HG03469 (cell line): ENCODE data around the gene IRF9.

ENCODE experiments used
- ATAC-seq: cut with Tn5 transposase; IDR thresholded peaks from one replicate; pipeline ENCODE4 v1.9.1; 2021; ENCODE audit warnings: mild to moderate bottlenecking, moderate library complexity, moderate number of reproducible peaks; ENCODE audit not compliant: unreplicated experiment

Gene IRF9

DNA sequence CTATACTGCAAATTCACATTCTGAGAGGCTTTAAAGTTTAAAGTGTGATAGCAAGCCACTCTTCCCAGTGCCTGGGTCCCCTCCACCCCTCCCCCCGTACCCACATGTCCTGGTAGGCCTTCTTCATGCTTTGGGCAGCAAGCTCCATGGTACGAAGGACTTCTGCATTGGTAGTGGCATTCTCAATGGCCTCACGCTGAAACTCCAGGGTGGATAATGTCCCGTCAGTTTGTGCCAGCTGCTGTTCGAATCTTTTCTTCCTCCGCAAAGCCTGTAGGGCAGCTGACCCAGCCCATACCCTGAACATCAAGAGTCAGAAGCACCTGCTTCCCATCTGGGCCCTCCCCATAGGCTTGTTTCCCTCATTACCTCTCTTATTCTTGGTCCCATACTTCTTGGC is 50.2 kb downstream of the IRF9 start:
- ATAC-seq: no peak

DNA sequence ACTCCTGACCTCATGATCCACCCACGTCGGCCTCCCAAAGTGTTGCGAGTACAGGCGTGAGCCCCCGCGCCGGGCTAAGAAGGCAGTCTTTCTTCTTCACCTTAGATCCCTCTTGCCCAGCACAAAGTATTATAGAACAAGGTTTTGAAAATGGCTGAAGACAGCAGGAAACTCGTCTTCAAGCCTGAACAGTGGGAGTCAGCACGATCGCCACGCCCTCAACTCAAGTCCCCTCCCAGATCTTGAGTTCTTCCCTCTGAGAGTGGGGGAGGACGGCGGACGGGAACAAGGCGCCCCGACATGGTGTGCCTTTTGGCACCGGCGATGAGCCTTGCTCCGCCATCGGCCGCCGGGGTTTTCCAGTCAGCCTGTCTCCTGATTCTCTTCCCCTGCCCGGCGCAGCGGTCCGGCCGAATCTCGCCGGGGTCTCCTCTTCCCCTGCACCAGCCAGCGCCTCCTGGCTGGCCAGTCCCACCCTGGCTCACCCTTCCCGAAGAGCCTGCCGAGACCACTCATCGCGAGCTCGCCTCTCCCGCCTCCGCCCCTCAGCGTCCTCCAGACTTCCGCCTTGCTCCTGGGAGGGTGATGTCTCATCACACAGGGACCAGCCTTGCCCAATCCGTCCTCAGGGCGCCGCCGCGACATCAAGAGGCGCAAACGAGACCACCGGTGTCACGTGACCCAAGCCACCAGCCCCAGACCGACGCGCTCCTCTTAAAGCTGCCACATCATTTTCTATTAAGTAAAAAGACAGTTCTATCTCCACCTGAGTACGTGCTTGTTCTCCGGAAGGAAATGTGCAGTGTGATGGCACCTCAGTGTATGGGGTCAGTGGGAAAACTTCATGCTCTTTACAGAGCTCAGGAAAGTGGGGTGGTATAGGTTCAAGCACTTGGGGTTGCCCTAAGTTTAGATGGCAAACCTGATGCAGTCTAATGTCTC is 52.1 kb downstream of the IRF9 start, which contains the start of gene CHMP4A:
Gene CHMP4A (minus strand): TSS at position 565 of the 942 bp plus-strand sequence. CDS start 49 bp downstream, at position 516.
- peak; percentile 54 for ATAC-seq

DNA sequence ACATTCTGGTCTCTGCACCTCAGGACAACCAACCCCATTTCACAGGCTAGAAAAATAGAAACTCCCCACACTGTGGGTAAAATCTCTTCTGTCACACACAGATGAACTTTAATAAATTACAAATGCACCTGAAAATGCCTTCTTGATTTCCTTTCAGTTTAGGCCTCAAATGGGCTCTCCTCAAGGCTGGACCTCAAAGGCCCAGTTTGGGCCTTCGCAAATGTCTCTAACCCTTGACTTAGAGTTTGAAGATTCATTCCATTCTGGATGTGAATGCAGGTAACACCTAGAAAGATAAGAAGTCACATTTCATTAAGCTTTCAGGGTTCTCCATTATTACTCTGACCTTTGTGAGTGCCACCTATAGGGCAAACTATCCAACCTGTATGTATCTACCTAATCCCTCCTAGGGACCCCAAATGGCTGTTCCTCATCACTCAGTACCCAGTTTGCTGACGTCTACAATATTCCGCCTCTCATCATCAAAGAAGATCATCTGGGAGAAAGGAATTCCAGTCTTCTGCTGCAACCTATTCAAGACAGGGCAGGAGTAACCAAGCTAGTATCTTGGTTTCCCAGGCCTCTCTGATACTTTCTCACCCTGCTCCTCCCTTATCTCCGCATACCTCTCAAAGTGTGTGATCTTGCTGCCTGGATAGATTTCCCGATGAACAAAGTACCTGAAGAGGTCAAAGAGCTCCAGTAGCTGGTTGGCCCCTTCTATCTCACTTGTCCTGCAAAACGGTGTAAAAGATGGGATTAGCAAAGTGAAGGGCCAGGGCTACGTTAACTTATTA is 53.0 kb downstream of the IRF9 start:
- ATAC-seq: no peak

DNA sequence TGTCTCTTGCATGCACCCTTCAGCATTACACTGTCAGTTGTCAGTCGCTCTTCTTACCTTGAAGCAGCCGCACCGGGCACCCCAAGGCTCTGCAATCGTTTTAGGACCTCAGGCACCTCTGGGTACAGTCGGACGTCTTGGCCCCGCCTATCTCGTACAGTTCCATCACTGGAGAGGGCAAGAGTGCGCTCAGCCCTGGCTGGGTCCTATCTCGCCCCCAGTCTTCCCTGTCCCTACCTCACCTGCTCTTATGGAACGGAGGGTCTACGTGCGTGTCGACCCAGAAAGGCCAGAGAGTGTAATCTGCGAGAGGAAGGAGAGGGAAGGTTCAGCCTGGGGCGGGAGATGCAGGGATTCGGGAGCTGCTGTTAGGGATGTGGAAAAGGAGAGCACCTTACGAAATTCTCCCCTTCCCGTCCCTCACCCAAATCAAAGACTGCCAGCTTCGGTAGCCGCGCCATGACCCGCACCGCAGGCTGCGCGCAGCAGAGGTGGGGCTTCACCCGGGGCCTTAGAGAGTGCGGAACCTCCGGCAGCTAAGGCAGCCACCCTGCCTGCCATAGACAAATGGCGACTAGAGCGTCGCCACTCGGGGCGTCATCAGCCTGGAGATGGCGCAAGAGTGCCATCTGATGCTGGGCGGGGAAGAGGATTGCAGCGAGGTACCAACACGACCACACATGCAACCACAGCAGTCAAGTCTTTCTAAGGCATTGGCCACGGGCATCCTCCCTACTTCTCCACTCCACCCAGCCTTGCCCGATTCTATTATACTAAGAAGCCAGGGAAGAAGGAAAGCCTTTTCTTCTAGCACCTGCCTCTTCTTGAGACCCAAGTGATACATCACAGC is 54.7 kb downstream of the IRF9 start, which contains the start of gene MDP1:
Gene MDP1 (minus strand): TSS at position 572 of the 850 bp plus-strand sequence. CDS start 111 bp downstream, at position 461.
- ATAC-seq: peak; percentile 54
